SU-DHL-6 (cell line): ENCODE data around the gene SLC24A3.

Experiments
- EZH2phosphoT487 ChIP-seq: fragments of 200-600 bp; sonication (generic), shearing (Covaris generic); conservative IDR thresholded peaks from 2 replicates; pipeline ENCODE4 v1.6.1; 2018; ENCODE audit warnings: mild to moderate bottlenecking, antibody characterized with exemption, low read length, moderate library complexity, mixed read lengths
- TF ChIP-seq, protein P1 (sequence below): fragments of 200-600 bp; sonication (generic); IDR thresholded peaks from one replicate; pipeline ENCODE4 v1.5.1; 2017; ENCODE audit warnings: antibody characterized with exemption, mild to moderate bottlenecking, low read length, moderate library complexity; ENCODE audit not compliant: insufficient read depth, poor library complexity, severe bottlenecking

GRCh38 chr20:19440660-19441527, 228.5 kb downstream of the SLC24A3 start:
- TF ChIP-seq, protein P1, sequence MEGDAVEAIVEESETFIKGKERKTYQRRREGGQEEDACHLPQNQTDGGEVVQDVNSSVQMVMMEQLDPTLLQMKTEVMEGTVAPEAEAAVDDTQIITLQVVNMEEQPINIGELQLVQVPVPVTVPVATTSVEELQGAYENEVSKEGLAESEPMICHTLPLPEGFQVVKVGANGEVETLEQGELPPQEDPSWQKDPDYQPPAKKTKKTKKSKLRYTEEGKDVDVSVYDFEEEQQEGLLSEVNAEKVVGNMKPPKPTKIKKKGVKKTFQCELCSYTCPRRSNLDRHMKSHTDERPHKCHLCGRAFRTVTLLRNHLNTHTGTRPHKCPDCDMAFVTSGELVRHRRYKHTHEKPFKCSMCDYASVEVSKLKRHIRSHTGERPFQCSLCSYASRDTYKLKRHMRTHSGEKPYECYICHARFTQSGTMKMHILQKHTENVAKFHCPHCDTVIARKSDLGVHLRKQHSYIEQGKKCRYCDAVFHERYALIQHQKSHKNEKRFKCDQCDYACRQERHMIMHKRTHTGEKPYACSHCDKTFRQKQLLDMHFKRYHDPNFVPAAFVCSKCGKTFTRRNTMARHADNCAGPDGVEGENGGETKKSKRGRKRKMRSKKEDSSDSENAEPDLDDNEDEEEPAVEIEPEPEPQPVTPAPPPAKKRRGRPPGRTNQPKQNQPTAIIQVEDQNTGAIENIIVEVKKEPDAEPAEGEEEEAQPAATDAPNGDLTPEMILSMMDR = no peak
- TF ChIP-seq EZH2phosphoT487 = no peak
